ENCODE results near the gene SUN1.
"Not testable (repeated sequence)": the region's sequence is repeated elsewhere in the genome, so short reads cannot be mapped to it uniquely, and the experiment has no call there.

The SUN1 gene

DNA sequence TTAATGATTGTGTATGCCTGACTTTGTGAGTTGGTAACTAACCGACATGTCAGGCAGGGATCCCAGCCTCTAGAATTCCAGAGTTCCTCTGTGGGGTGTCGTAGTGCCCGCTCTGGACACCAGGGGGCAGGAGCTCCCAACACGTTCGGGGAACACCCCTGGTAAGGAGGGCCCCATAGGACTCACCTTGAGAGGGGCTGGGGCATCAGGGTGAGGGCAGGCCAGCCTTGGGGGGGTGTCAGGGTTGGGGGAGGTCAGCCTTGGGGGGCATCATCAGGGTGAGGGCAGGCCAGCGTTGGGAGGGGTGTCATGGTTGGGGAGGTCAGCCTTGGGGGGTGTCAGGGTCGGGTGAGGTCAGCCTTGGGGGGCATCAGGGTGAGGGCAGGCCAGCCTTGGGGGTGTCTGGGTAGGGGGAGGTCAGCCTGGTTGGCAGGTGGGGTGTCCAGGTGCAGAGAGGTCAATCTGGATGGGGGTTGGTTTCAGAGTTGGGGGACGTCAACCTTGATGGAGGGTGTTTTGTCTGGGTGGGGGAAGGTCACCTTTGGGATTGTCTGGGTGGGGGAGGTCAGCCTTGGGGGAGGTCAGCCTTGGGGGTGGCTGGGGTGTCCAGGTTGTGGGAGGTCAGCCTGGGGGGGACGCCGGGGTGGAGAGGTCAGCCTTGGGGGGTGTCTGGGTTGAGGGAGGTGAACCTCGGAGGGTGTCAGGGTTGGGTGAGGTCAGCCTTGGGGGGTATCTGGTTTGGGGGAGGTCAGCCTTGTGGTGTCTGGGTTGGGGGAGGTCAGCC is 45.6 kb upstream of the SUN1 start:
- DNase-seq (ENCODE audit: low read depth) = peak; percentile 53
- no peak overlapping the region for H3K4me3 ChIP-seq (ENCODE audit: low read length)
- TF ChIP-seq, protein P1, sequence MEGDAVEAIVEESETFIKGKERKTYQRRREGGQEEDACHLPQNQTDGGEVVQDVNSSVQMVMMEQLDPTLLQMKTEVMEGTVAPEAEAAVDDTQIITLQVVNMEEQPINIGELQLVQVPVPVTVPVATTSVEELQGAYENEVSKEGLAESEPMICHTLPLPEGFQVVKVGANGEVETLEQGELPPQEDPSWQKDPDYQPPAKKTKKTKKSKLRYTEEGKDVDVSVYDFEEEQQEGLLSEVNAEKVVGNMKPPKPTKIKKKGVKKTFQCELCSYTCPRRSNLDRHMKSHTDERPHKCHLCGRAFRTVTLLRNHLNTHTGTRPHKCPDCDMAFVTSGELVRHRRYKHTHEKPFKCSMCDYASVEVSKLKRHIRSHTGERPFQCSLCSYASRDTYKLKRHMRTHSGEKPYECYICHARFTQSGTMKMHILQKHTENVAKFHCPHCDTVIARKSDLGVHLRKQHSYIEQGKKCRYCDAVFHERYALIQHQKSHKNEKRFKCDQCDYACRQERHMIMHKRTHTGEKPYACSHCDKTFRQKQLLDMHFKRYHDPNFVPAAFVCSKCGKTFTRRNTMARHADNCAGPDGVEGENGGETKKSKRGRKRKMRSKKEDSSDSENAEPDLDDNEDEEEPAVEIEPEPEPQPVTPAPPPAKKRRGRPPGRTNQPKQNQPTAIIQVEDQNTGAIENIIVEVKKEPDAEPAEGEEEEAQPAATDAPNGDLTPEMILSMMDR (conservative IDR thresholded peaks at IDR 0.05; ENCODE audit: low read length) = peak; percentile 95

DNA sequence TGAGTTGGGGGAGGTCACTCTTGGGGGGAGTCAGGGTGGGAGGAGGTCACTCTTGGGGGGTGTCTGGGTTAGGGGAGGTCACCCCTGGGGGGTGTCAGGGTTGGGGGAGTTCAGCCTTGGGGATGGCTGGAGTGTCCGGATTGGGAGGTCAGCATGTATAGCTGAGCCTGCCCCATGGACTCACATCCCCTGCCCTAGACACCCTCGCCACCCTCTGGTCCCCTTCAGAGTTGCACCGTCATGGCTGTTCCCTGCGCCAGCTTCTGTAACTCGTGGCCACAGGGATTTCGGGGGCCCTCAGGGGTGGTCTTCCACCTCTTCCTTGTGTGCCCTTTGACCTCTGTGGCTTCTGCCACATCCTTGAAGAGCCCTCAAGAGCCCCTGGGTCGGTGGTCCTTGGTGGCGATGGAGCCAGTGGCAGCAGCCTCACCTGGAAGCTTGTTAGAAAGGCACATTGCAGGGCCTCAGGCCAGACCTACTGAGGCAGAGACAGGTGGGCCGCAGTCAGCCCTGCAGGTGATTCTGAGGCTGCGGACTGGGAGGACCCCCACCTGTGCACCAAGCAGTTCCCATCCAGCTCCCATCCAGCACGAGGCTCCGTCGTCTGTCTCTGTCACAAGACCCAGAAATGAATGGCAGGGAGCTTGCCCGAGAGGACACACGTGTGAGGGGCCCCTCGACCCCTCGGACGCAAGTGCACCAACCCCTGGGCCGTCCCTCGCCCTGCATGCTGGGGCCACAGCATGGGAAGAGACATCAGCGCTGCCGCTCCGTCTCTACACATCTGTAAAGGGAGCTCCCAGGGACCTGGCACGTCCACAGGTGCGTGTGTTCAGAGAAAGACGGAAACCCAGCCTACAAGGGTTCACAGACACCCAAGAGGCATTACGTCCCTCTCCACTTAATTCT is 44.7 kb upstream of the SUN1 start:
- DNase-seq (ENCODE audit: low read depth) = no peak
- TF ChIP-seq, protein P1 (conservative IDR thresholded peaks at IDR 0.05; ENCODE audit: low read length) = no peak
- no peak overlapping the region for H3K4me3 ChIP-seq (ENCODE audit: low read length)

DNA sequence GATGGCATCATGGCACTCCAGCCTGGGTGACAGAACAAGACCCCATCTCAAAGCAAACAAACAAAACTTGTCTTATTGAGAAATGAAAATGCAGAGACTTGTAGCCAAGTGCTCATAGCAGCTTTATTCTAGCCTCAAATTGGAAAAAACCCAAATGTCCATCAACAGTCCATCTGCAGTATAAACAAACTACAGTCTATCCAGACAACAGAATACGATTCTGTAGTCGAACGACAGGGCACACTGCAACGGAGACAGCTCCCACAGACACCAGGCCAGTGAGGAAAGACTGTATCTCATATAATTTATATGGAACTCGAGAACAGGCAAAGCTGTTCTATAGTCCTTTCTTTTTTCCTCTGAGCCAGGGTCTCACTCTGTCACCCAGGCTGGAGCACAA is 40.8 kb upstream of the SUN1 start:
- DNase-seq (ENCODE audit: low read depth) = no peak
- H3K4me3 ChIP-seq (ENCODE audit: low read length) = no peak overlapping the region
- TF ChIP-seq, protein P1 (conservative IDR thresholded peaks at IDR 0.05; ENCODE audit: low read length) = no peak

DNA sequence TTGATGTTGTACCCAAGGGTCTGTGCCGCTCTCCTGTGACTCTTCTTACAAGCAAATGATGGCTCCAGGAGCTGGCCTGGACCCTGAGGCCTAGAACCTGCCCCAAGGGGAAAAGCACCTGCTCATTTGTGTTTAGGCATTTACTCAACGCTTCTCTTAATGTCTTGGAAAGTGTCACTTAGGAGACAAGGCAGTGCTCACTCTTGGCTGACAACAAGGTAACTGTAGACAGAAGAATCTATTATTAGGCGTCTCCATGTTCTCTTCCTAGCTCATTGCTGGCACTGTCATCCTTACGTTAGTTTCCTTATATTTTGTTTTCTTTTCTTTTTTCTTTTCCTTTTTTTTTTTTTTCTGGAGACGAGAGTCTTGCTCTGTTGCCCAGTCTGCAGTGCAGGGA is 38.1 kb upstream of the SUN1 start:
- DNase-seq (ENCODE audit: low read depth) = no peak
- H3K4me3 ChIP-seq (ENCODE audit: low read length) = no peak overlapping the region
- TF ChIP-seq, protein P1 (conservative IDR thresholded peaks at IDR 0.05; ENCODE audit: low read length) = no peak

DNA sequence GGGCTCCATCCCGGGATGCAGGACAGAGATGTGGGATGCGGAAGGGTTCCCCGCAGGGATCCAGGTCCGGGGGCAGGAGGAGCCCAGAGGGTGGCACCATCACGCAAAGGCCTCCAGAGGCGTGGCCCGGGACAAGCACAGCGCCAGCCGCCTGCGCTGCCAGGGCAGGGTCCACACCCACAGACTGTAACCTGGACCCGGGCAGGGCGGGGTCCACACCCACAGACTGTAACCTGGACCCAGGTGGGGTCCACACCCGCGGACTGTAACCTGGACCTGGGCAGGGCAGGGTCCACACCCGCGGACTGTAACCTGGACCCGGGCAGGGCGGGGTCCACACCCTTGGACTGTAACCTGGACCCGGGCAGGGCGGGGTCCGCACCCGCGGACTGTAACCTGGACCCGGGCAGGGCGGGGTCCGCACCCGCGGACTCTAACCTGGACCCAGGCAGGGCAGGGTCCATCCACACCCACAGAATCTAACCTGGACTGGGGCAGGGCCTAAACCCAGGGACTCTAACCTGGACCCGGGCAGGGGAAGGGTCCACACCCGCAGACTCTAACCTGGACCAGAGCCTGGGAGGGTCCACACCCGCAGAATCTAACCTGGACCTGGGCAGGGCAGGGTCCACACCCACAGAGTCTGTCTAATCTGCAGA is 37.5 kb upstream of the SUN1 start:
- TF ChIP-seq, protein P1 (conservative IDR thresholded peaks at IDR 0.05; ENCODE audit: low read length) = no peak
- no peak overlapping the region for H3K4me3 ChIP-seq (ENCODE audit: low read length)
- no peak for DNase-seq (ENCODE audit: low read depth)

DNA sequence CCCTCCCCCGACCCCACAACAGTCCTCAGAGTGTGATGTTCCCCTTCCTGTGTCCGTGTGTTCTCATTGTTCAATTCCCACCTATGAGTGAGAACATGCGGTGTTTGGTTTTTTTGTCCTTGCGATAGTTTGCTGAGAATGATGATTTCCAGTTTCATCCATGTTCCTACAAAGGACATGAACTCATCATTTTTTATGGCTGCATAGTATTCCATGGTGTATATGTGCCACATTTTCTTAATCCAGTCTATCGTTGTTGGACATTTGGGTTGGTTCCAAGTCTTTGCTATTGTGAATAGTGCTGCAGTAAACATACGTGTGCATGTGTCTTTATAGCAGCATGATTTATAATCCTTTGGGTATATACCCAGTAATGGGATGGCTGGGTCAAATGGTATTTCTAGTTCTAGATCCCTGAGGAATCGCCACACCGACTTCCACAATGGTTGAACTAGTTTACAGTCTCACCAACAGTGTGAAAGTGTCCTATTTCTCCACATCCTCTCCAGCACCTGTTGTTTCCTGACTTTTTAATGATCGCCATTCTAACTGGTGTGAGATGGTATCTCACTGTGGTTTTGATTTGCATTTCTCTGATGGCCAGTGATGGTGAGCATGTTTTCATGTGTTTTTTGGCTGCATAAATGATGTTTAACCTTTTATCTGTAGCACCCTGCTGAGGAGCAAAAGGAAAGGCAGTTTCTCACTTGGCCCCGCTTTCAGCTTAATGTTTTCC is 35.7 kb upstream of the SUN1 start:
- DNase-seq (ENCODE audit: low read depth); H3K4me3 ChIP-seq (ENCODE audit: low read length): not testable (repeated sequence)

Data from AG10803 (cell line).